ACHN (cell line): ENCODE measurements around the gene ZNHIT3.
"Not testable (repeated sequence)": the region's sequence is repeated elsewhere in the genome, so short reads cannot be mapped to it uniquely, and the experiment has no call there.

Experiments
- DNase-seq: peaks from one replicate; pipeline ENCODE4 v3.0.0-alpha.2; 2015
- in situ Hi-C: cut with HindIII; loops from 2 replicates; pipeline ENCODE4 v1.10.0; 2017; ENCODE audit warnings: low sequenced_read_pairs, low pct_ligation_motif_present, low pct_unique_long_range_greater_than_20kb

The ZNHIT3 gene

DNA sequence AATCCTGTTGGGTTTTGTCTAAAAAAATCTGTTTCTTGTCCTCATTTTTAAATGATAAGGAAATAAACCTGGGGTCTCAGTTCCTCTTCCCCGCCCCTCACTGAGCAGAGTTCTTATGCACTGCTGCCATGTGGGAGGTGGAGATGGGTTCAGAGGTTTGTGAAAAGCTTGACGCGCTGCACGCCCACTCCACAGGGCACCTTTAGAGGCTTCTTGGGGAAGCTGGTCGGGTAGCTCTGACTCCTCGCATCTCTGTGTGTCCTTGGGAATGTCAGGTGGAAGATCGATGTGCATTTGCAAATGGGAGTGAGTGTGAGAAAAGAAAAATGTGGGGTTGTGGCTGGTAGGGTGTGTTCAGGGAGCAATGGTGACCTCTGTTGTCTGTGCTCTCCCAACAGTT lies 4.7 kb upstream of the ZNHIT3 start:
- in situ Hi-C loops, result no loop called here
- no peak for DNase-seq

DNA sequence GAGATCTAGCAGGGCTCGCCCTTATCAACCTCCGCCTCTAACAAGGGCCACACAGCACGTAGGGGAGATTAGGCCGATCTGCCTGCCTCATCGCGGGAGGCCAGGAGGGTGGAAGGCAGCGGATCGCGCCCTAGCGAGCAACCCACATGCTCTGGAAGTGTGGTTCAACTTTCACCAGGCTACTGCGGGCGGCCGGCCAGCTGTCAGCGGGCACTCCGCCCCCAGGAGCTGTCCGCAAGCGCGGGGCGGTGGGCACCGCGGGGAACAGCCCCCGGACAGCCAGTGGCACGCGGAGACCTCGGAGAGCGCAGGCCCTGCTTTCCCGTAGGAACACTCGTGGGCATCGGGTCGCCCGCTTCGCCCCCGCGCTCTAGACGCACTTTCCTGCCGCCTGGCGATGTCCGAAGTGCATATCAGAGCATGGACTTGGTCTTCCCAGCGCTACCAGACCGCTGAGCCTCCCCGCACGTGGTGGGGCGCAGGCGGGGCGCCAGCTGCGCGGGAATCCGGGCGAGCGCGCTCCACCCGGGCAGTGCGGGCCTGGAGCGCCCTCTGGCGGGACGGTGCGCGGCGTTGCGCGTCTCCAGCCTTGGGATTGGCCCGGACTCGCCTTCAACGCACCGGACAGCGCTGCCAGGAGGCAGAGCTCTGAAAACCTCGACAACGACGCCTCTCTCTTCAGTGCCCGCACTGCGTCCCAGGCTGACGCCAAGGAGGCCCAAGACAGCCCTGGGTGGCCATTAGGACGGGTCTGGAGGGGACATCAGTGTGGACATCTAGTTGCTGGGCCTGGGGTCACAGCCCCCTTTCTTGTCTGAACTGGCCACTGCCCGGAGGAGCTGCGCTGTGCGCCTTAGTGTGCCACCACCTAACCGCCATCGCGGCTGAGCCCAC lies 3.6 kb upstream of the ZNHIT3 start:
- DNase-seq, result peak; percentile 86
- in situ Hi-C loops, result no loop called here

DNA sequence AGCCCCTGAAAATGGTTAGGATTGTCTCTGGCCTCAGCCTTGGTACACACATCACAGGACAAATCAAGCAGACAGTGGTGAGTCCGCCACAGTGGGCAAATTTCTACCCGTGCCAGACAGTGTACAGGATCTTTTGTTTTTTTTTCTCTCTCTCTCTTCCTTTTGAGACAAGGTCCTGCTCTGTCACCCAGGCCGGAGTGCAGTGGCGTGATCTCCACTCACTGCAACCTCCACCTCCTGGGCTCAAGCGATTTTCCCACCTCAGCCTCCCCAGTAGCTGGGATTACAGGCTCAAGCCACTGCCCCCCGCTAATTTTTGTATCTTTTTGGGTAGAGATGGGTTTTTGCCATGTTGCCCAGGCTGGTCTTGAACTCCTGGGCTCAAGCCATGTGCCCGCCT lies 2.5 kb upstream of the ZNHIT3 start:
- DNase-seq, in situ Hi-C loops: not testable (repeated sequence)

DNA sequence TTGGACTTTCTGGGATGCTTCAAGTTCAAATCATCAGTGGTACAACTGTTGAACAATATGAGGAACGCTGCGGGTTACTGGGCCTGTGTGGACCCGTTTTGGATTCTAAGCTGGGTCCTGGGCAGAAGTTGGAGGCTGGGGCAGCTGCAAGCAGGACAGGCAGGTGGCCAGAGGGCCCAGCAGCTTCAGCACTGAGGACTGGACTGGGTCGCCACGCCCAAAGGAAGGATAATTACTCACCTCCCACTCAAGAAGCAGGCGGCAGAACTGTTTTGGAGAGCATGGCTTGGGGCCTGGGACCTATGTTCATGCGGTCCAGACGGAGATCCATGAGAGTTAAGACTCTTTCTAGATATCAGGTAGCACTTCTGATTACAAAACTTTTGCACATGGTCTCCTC lies 1.5 kb upstream of the ZNHIT3 start:
- no peak for DNase-seq
- in situ Hi-C loops, result no loop called here

DNA sequence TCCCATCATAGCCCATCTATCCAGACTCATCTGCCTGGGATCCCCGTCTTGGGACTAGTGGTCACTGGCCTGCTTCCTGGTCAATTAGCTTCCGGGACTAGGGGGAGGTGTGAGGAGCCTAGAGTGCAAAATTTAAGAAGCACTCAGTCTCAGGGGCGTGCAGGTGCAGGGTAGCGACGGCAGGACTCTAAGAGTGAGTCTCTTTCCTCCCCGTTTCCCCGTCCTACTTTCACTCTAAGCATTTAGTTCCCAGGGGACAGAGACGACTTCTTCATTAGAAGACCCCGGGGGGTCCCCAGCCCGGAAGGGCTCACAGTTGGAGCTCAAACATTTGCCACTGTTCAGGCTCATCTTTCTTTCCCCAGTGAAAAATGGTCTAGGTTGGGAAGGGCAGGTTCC lies 677 bp upstream of the ZNHIT3 start:
- no peak for DNase-seq
- in situ Hi-C loops, result no loop called here

DNA sequence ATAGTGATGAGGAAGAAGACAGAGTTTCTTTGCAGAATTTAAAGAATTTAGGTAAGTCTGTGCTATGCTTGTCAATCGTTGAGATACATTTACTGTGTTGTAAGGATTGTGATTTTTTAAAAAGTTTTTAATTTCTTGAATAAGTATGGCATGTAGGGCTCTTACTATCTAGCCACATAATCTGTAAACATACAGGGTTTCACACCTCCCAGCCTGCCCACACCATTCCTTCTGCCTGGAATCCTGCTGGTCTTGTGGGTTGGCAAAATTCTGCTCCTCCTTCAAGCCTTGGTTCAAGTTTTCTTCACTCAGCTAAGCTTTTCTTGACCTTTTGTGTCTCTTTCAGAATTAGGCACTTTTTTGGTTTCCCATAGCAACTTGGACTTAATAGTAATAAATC lies 7.5 kb downstream of the ZNHIT3 start:
- DNase-seq, result no peak
- in situ Hi-C loops, result no loop called here

DNA sequence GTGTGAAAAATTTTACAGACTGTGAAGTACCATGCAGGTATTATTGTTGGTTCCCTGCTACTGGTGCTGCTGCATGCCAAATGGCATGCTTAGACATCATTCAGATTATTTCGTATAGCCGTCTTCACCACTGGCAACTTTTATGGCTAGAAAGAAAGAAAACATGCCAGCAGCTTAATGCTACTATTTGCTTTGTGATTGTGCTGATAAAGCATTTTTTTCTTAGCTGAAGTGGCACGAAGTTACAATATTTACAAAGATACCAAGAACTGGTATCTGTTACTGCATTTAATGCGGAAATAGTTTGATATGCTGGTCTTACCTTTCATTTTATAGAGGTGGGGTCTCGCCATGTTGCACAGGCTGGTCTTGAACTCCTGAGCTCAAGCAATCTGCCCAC lies 8.2 kb downstream of the ZNHIT3 start:
- no peak for DNase-seq
- in situ Hi-C loops, result no loop called here

DNA sequence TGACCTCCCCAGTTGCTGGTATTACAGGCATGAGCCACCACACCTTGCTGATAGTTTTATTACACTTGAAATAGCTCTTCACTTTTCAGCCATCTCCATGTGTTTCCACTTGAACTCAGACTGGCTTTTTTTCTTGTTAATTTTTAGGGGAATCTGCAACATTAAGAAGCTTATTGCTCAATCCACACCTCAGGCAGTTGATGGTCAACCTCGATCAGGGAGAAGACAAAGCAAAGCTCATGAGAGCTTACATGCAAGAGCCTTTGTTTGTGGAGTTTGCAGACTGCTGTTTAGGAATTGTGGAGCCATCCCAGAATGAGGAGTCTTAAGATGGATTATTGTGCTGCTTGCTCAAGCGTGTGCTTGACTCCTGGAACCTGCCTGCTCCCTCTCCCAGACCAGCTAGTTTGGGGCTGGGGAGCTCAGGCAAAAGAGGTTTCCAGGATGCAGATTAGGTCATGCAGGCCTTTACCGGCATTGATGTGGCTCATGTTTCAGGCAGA lies 8.6 kb downstream of the ZNHIT3 start:
- in situ Hi-C loops, result no loop called here
- no peak for DNase-seq

DNA sequence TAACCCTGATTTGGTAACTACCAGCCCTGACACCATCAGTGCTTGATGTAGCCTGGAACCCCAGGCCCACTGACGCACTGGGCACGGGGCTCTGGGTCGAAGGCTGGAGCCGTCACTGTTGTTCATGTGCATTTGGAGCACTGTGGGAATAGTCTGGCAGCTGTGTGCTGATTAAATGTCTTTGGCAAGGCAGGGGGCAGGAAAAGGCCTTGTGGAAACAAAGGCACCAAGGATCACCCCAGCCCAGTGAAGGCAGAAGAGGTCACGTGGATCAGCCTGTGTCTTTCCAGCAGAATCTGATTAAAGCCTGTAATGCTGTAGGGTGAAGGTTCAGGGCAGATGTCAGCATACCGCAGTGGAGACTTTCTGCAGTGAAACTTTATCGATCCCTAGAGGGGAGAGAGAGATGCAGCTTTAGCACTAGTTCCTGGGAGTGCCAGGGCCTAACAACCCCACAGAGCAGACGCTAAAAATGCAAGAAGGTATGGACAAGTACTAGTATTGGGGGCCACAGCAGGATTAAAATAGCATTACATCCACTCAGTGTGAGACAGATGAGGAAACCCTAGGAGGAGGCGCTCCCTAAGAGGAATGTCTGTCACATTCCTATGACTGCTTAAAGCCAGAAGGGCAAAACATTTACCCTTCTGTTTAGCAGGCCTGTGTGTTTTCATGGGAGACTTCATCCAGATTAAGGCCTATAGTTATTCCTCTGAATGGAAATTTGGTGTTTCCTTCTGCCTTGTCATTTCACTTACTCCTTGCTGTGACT lies 9.7 kb downstream of the ZNHIT3 start:
- DNase-seq, result no peak
- in situ Hi-C loops, result no loop called here

DNA sequence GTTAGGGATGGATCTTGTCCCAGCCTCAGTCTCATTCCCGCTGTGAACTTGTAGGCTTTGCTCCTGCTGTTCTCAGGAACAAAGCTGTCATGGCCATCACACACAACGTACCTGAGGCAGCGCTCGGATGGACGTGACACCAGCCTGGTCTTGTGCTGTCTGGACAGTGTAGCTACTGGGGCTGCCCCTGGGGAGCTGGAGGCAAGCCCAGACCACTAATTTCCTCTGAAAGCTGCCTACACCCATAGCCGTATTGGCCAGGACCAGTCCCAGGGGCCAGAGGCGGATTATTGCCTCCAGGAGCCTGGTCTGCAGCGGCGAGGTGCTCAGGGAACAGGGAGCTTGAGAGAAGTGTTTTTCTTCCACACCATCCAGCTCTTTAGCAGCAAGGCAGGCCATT lies 11.7 kb downstream of the ZNHIT3 start:
- in situ Hi-C loops, result no loop called here
- DNase-seq, result no peak

DNA sequence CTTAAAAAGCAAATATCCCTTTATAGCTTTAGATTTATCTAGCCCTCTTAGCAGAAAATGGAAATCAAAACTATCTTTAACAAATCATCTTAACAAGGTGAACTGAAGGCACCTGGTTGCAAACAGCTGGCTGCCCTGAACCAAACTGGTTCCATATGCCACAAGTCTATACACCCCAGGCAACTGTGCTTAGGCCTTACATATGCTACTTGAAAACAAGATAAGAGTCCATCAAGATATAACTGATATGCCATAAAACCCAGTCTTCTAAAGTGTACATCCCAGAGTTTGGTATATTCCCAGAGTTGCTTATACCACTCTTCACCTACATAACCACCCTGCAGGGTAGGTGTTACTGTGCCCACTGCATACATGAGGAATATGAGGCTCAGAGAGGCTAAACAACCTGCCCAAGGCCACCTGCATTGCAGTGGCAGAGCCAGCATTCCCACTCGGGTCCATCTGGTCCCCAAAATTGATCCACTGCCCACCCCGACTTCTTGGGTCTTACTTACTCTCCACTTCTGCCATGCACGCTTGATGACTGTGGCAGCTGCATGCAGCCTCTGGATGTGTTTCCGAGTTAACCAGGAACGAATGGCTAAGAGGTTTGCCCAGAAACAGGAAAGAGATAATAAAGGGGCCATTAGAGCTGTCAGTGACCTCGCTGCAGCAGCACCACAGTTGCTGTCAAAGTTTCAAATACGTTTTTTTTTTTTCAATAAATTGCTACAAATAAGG lies 12.2 kb downstream of the ZNHIT3 start:
- in situ Hi-C loops, result no loop called here
- DNase-seq, result no peak

DNA sequence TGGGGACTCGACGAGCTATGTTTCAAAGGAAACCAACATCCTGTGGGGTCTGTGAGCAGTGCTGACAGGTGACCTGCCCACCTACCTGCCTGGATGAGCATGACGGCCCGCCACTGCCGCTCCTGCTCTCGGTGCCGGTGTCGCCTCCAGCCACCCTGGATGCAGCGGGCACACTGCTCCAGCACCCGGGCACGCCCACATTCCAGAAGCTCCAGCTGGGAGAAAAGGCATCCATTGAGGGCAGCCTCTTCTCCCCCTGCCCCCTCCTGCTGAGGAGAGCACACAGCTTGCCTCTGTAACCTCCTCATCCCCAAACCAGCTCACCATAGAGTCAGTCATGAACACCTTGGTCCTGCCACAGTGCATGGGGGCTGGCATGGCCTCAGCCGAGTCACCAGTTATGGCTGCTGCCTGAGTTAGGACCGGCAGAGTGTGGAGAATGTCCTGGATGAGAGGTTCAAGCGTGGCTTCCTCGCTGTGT lies 14.3 kb downstream of the ZNHIT3 start:
- in situ Hi-C loops, result no loop called here
- peak; percentile 22 for DNase-seq

DNA sequence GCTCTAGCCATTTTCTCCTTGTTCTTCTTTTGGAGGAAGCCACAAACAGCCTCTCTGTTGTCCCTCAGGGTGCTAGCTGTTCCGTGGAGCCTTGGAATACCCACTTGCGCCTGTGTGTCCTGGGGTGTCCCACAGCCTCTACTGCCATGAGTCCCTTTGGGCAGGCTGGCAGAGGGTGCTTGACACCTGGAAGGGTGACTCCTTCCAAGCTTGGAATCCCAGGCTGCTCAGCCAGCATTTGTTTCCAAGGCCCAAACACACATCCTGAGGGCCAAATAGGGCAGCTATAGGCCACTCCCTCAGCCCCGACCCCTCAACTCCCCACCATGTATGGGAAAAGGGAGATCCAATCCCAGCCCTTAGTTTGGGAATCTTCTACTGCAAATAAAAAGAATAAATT lies 14.9 kb downstream of the ZNHIT3 start:
- in situ Hi-C loops, result no loop called here
- DNase-seq, result no peak

DNA sequence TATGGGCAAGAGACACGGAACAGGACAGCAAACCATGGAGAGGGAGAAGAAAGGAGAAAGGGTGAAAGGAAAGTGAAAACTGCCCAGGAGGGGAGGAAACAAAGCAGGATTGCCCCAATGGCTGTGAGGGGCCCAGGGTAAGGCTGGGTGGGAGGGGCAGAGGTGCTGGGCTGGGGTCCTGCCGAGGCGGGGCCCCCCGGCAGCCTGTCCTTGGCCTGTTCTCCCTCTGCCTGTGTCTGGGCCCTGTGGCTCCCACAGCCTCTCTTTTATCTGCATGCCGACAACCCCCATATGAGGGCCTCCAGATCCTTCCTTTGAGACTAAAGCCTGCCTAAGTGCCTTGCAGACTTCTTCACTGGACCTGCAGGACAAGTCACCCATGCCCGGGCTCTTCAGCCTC lies 15.5 kb downstream of the ZNHIT3 start:
- no peak for DNase-seq
- in situ Hi-C loops, result no loop called here

DNA sequence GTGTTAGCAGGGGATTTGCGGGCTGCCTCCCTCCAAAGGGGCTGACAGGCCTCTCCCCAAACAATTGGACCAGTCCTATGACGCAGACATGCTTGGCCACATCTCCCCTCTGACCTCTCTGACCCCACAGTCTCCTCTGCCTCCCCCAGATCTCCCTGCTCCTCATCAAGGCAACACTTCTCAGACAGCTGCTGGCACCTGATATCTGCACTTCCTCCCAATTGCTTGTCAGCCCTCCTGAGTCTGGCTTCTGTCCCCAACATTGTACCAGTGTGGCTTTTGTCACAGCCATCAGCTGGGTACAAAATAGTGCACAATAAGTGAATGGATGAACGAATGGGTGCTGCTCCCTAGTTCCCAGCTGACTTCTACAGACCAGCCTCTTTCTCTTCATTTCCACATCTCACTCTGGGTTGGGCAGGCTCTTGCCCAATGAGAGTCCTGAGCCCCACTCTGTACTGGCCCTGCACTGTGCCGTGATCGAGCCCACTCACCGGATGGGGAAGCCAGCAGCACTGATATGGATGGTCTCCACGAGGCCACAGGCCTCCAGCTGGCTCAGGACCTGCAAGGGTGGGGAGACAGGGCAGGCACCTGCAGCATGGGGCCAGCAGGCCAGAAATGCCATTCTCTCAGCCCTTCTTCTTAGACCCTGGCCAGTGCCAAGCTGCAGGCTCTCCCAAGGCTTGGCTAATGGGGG lies 17.1 kb downstream of the ZNHIT3 start:
- in situ Hi-C loops, result no loop called here

DNA sequence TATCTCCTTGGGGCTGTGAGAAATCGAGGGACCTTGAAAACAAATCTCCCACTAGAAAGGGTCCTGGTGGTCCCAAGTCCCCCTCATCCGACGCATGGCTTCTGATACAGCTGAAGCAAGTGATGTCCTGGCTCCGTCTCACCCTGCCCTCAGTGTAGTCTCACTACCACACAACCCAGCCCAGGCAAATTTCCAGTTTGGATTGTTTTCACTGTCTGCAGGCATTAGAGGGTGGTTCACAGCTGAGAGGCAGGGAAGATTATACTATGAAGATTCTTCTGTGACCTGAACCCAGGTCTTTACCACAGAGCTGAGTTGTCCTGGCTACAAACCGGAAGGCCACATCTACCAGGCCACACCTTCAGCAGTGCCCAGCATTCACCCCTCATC lies 17.7 kb downstream of the ZNHIT3 start:
- DNase-seq, result no peak
- in situ Hi-C loops, result no loop called here

More for the DNA sequence above, 17.1 kb downstream of the ZNHIT3 start:
- DNase-seq, result no peak

DNA sequence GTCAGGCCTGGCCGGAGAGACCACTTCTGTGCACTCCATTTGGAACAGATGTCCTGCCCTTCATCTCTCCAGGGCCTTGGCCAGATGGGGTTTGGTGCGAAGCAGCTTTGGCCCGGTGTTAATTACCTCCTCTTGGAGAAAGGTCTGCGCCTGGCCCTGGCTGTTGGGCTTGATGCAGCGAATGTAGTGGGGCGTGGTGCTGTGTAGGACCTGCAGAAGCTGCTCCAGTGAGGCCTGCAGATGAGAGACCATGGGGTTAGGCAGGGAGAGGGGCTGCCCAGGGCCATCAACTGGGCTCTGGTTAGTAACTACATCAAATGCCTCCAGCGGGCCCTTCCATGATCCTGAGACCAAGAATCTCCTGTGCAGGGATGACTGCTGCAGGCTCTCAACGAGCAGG lies 18.7 kb downstream of the ZNHIT3 start:
- in situ Hi-C loops, result no loop called here
- no peak for DNase-seq

DNA sequence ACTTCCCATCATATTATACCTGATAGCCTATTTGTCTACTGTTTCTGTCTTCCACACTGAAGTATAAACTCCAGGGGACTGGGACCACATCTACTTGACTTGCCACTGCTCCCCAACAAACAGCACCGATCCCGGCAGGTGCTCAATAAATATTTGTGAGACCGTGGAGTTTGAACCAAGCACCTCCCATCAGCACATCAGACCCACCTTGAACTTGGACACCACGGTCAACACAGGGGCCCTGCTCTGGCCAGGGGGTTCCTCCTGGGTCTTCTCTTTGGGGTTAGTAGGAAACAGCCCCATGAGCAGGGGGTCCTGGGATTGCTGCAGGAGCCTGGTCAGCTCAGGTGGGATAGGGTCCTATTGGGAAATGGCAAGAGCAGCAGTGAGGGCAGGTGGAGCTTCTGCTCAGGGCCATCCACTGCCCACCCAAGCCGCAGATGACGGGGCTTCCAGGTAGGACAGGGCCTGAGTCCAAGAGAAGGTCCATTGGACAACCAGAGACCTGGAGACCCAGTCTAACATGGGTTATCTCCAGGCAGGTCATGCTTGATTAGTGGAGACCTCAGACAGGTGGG lies 19.9 kb downstream of the ZNHIT3 start:
- no peak for DNase-seq
- in situ Hi-C loops, result no loop called here
